GM12872 (cell line): ENCODE results near the gene NCSTN.

ENCODE experiments used
- TF ChIP-seq, protein P1 (sequence below): IDR thresholded peaks from 3 replicates; pipeline ENCODE4 v1.5.1; 2011; ENCODE audit warnings: low read depth, mild to moderate bottlenecking, low read length, moderate library complexity; ENCODE audit not compliant: insufficient read depth

Gene NCSTN

GRCh38 chr1:160342953-160343869 is at the start of gene NCSTN, which contains the start of gene COPA:
Gene NCSTN (plus strand): TSS chr1:160343383. CDS start chr1:160343397, 14 bp downstream.
Gene COPA (minus strand): TSS chr1:160343250. CDS start chr1:160343170, 80 bp downstream.
- TF ChIP-seq, protein P1, sequence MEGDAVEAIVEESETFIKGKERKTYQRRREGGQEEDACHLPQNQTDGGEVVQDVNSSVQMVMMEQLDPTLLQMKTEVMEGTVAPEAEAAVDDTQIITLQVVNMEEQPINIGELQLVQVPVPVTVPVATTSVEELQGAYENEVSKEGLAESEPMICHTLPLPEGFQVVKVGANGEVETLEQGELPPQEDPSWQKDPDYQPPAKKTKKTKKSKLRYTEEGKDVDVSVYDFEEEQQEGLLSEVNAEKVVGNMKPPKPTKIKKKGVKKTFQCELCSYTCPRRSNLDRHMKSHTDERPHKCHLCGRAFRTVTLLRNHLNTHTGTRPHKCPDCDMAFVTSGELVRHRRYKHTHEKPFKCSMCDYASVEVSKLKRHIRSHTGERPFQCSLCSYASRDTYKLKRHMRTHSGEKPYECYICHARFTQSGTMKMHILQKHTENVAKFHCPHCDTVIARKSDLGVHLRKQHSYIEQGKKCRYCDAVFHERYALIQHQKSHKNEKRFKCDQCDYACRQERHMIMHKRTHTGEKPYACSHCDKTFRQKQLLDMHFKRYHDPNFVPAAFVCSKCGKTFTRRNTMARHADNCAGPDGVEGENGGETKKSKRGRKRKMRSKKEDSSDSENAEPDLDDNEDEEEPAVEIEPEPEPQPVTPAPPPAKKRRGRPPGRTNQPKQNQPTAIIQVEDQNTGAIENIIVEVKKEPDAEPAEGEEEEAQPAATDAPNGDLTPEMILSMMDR: no peak

GRCh38 chr1:160296036-160296435 is 47.1 kb upstream of the NCSTN start:
- TF ChIP-seq, protein P1: no peak

DNA sequence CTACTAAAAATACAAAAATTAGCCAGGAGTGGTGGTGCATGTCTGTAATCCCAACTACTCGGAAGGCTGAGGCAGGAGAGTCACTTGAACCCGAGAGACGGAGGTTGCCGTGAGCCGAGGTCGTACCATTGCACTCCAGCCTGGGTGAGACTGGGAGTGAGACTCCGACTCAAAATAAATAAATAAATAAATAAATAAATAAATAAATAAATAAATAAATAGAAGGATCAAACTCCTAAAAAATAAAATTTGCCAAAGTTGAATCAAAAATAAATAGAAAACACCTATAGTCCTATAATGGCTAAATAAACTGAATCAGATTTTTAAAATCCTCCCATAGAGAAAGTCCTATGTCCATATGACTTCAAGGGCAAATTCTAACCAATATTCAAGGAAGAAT is 43.0 kb upstream of the NCSTN start:
- TF ChIP-seq, protein P1: no peak

- TF ChIP-seq, protein P1: no peak
Observed at GRCh38 chr1:160307118-160307791, 35.9 kb upstream of the NCSTN start.

DNA sequence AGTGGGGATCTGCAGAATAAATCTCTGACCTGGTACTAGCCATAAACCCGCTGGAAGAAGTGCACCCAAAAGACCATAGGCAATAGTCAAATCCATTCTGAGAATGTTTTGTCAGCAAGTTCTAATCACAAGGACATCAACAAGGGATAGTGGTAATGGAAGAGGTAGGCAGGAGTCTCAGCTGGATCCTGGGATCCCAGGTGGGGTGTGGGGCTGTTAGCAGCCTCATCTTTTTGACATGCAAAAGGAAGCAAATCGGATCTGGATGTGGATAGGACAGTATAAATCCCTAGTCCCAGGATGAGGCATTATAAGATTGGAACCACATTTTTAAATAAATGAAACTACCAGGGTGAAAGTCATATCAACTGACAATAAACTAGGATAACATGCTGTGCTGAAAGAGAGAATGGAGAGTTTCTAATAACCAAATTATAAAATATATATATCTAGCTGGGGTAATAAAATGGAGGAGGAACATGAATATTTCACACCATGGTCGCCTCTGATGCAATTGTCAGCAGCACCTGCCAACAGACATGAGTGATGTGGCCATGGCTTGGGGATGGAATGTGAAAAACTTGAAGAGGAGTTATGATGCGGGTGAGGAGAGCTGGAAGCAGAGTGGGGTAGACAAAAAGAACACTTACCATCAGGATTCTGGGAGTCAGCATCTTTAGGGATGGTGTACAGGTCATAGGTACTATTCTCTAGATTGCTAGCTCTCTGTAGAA is 34.6 kb upstream of the NCSTN start:
- TF ChIP-seq, protein P1: no peak

DNA sequence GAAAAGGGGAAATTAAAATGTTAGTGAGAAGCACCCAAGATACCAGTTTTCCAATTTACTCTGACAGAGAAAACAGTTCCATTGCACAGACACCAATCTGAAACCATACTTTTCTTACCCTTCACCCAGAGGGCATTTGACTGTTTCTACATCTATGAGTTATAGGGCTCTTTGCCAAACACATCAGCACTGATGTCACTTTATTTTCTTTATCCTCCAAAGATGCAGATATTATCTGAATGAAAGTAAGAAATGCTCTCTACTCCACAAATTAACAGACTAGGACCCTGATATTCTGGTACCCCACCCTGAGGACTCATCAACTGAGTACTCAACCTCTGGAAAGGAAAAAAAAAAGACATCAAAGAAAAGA is 34.0 kb upstream of the NCSTN start:
- TF ChIP-seq, protein P1: no peak

DNA sequence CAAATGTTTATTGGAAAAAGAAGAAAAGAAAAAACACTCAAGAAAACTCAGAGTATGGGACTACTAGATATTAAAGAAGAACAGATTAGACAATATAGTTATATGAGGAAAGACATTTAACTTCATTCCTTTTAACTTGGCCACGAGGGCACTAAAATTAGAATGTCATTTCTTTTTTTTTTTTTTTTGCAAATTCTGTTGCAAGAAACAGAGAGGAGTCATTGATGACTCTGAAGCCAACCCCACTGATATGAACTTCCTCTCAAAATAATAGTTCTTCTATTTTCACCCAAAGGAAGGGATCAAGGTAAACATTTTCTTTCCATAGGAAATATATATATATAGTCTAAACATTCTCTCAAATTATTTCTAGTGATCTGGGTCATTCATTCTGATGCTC is 33.6 kb upstream of the NCSTN start:
- TF ChIP-seq, protein P1: no peak
